HG02798 (cell line): Measurements from ENCODE around the gene EGFL8.
A peak's percentile ranks its signal among the peaks of the same experiment; 100 is the strongest.

Source experiments
- ATAC-seq: cut with Tn5 transposase; IDR thresholded peaks from one replicate; pipeline ENCODE4 v1.9.1; 2021; ENCODE audit warnings: mild to moderate bottlenecking; ENCODE audit not compliant: unreplicated experiment, poor library complexity

Gene EGFL8

GRCh38 chr6:32164295-32164694 is at the start of gene EGFL8:
TSS of gene EGFL8 (plus strand) at chr6:32164595. CDS start at chr6:32166166, 1,571 bp downstream.
- ATAC-seq: no peak

GRCh38 chr6:32114796-32115195 is 49.6 kb upstream of the EGFL8 start:
- no peak for ATAC-seq

GRCh38 chr6:32115623-32116022 is 48.8 kb upstream of the EGFL8 start:
- no peak for ATAC-seq

- ATAC-seq: no peak
These were observed 47.7 kb upstream of the EGFL8 start for GRCh38 chr6:32116674-32117073.

- ATAC-seq: no peak
These were observed 46.9 kb upstream of the EGFL8 start for GRCh38 chr6:32117461-32117860.

- ATAC-seq: peak; percentile 58
These were observed 45.4 kb upstream of the EGFL8 start for GRCh38 chr6:32118782-32119628.

- no peak for ATAC-seq
These were observed 43.8 kb upstream of the EGFL8 start for GRCh38 chr6:32120573-32121059.

GRCh38 chr6:32123681-32124080 is 40.7 kb upstream of the EGFL8 start:
- ATAC-seq: no peak

- no peak for ATAC-seq
These were observed 37.5 kb upstream of the EGFL8 start for GRCh38 chr6:32126880-32127279.

GRCh38 chr6:32127409-32127716 is 37.0 kb upstream of the EGFL8 start:
- ATAC-seq: no peak

GRCh38 chr6:32127717-32128592 is 36.4 kb upstream of the EGFL8 start, which contains the start of gene ATF6B:
TSS of gene ATF6B (minus strand) at chr6:32128246. CDS start at chr6:32128207, 39 bp downstream.
- ATAC-seq: peak; percentile 89

GRCh38 chr6:32128751-32129296 is 35.6 kb upstream of the EGFL8 start:
- no peak for ATAC-seq

GRCh38 chr6:32129297-32130088 is 34.9 kb upstream of the EGFL8 start:
- no peak for ATAC-seq

- ATAC-seq: no peak
These were observed 32.9 kb upstream of the EGFL8 start for GRCh38 chr6:32131439-32131948.

- no peak for ATAC-seq
These were observed 32.3 kb upstream of the EGFL8 start for GRCh38 chr6:32132110-32132509.

- ATAC-seq: no peak
These were observed 30.6 kb upstream of the EGFL8 start for GRCh38 chr6:32133786-32134185.

GRCh38 chr6:32137454-32137853 is 26.9 kb upstream of the EGFL8 start:
- ATAC-seq: no peak

- no peak for ATAC-seq
These were observed 24.8 kb upstream of the EGFL8 start for GRCh38 chr6:32139590-32139989.

GRCh38 chr6:32140420-32141046 is 23.9 kb upstream of the EGFL8 start:
- no peak for ATAC-seq
